ENCODE results near the gene CD109.

GRCh38 chr6:73664701-73665100, 31.3 kb upstream of the CD109 start:
- TF ChIP-seq, protein P1, sequence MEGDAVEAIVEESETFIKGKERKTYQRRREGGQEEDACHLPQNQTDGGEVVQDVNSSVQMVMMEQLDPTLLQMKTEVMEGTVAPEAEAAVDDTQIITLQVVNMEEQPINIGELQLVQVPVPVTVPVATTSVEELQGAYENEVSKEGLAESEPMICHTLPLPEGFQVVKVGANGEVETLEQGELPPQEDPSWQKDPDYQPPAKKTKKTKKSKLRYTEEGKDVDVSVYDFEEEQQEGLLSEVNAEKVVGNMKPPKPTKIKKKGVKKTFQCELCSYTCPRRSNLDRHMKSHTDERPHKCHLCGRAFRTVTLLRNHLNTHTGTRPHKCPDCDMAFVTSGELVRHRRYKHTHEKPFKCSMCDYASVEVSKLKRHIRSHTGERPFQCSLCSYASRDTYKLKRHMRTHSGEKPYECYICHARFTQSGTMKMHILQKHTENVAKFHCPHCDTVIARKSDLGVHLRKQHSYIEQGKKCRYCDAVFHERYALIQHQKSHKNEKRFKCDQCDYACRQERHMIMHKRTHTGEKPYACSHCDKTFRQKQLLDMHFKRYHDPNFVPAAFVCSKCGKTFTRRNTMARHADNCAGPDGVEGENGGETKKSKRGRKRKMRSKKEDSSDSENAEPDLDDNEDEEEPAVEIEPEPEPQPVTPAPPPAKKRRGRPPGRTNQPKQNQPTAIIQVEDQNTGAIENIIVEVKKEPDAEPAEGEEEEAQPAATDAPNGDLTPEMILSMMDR (IDR thresholded peaks at IDR 0.05): no peak
- TF ChIP-seq POLR2A (IDR thresholded peaks at IDR 0.05): no peak
